Endothelial cell of umbilical vein (primary cell): ENCODE results near the gene SLC2A6. TPM values are rescaled to one million over a fixed set of nuclear protein-coding genes. Genes with fewer than 3 reads are reported as not detected.

ENCODE experiments used
- BruUV-seq: library from RNA; stranded (reverse); fragments of 400-500 nt; replicated peaks from 2 replicates; lab custom pipeline; 2021; lab: Mats Ljungman, UMichigan
- CTCF ChIA-PET: fragments of 300-600, 350-600 bp; sonication (Branson Sonifier 250); formaldehyde crosslinking; loops from one replicate; lab custom pipeline; 2021; ENCODE audit warnings: antibody characterized with exemption, inconsistent platforms; lab: Charles Lee
- POLR2A ChIA-PET: fragments of 300-600, 350-600 bp; sonication (Branson Sonifier 250); formaldehyde crosslinking; loops from one replicate; lab custom pipeline; 2021; ENCODE audit warnings: antibody characterized with exemption, inconsistent platforms; lab: Charles Lee
- DNase-seq: peaks from one replicate; pipeline ENCODE4 v3.0.0-alpha.2; 2011; ENCODE audit warnings: low read depth, low spot score
- FAIRE-seq: peaks from 2 replicates; lab custom pipeline; 2011; peaks lifted over from hg19 to GRCh38; lab: Jason Lieb, UNC
- H2AFZ ChIP-seq: 2 replicates; pipeline ENCODE4 v1.6.0; 2012; ENCODE audit warnings: low read depth, low read length, control low read depth, inconsistent platforms
- H3K27ac ChIP-seq: 2 replicates; pipeline ENCODE4 v1.5.1; 2011; ENCODE audit warnings: low read depth, mild to moderate bottlenecking, control low read depth, low read length, moderate library complexity; ENCODE audit not compliant: insufficient read depth
- H3K27me3 ChIP-seq, 2 experiments: 2 replicates each; pipeline versions ENCODE4 v1.6.0 to v1.6.1; 2011; ENCODE audit warnings: low read length in 2 of 2, mixed read lengths in 1 of 2; ENCODE audit not compliant: control insufficient read depth in 2 of 2, insufficient read depth in 2 of 2
- H3K36me3 ChIP-seq, 2 experiments: 2 replicates in 1 of 2; 3 replicates in 1 of 2; pipeline ENCODE4 v1.5.1; 2011; ENCODE audit warnings: low read length in 2 of 2, mild to moderate bottlenecking in 1 of 2, moderate library complexity in 1 of 2; ENCODE audit not compliant: control insufficient read depth in 2 of 2, insufficient read depth in 2 of 2; ENCODE audit errors: extremely low read depth in 1 of 2
- H3K4me1 ChIP-seq: 3 replicates; pipeline ENCODE4 v1.5.1; 2011; ENCODE audit warnings: mild to moderate bottlenecking, low read length; ENCODE audit not compliant: control insufficient read depth, insufficient read depth; ENCODE audit errors: extremely low read depth
- H3K4me2 ChIP-seq: 2 replicates; pipeline ENCODE4 v1.6.1; 2011; ENCODE audit warnings: low read length, control low read depth, mixed read lengths; ENCODE audit not compliant: insufficient read depth
- H3K4me3 ChIP-seq, 3 experiments: fragments of 200-600 bp in 1 of 3; sonication (generic), shearing (Covaris generic) in 1 of 3; replicated peaks in 1 of 3; 2 replicates each; pipeline ENCODE4 v1.5.1; 2011 to 2016; ENCODE audit warnings: control low read depth in 3 of 3, low read length in 3 of 3, mild to moderate bottlenecking in 2 of 3, inconsistent platforms in 1 of 3, low read depth in 1 of 3, moderate library complexity in 1 of 3; ENCODE audit not compliant: insufficient read depth in 1 of 3
- H3K79me2 ChIP-seq: 2 replicates; pipeline ENCODE4 v1.6.0; 2012; ENCODE audit warnings: low read length, inconsistent platforms; ENCODE audit not compliant: control insufficient read depth, insufficient read depth
- H3K9ac ChIP-seq: replicated peaks from 2 replicates; pipeline ENCODE3; 2011; ENCODE audit warnings: low read length, control low read depth; ENCODE audit not compliant: insufficient read depth; ENCODE audit errors: extremely low read depth
- H3K9me1 ChIP-seq: replicated peaks from 3 replicates; pipeline ENCODE4 v1.6.0; 2011; ENCODE audit warnings: mild to moderate bottlenecking, low read length; ENCODE audit not compliant: control insufficient read depth, insufficient read depth; ENCODE audit errors: extremely low read depth
- H3K9me3 ChIP-seq: replicated peaks from 2 replicates; pipeline ENCODE4 v1.5.1; 2012; ENCODE audit warnings: low read length, inconsistent platforms; ENCODE audit not compliant: control insufficient read depth, insufficient read depth
- H4K20me1 ChIP-seq: replicated peaks from 2 replicates; pipeline ENCODE3; 2011; ENCODE audit warnings: mild to moderate bottlenecking, low read length; ENCODE audit not compliant: control insufficient read depth, insufficient read depth; ENCODE audit errors: extremely low read depth
- CTCF ChIP-seq, 2 donors: IDR thresholded peaks; 1 replicate in 1 of 2; 2 replicates in 1 of 2; pipeline ENCODE4 v1.5.1; 2011; ENCODE audit warnings: low read length in 2 of 2, mild to moderate bottlenecking in 2 of 2, moderate library complexity in 2 of 2, control low read depth in 1 of 2, inconsistent platforms in 1 of 2, low read depth in 1 of 2; ENCODE audit not compliant: insufficient read depth in 1 of 2; ENCODE audit errors: extremely low read depth in 1 of 2
- EZH2 ChIP-seq: IDR thresholded peaks from 2 replicates; pipeline ENCODE4 v1.6.1; 2012; ENCODE audit warnings: borderline replicate concordance, low read depth, mild to moderate bottlenecking, moderate library complexity, low read length, inconsistent platforms; ENCODE audit not compliant: severe bottlenecking
- FOS ChIP-seq: IDR thresholded peaks from 2 replicates; pipeline ENCODE4 v1.6.1; 2011; ENCODE audit warnings: mild to moderate bottlenecking, low read length, moderate library complexity, borderline replicate concordance; ENCODE audit not compliant: insufficient read depth
- GATA2 ChIP-seq: IDR thresholded peaks from 2 replicates; pipeline ENCODE4 v1.7.0; 2011; ENCODE audit warnings: low read depth, mild to moderate bottlenecking, moderate library complexity, mixed read lengths, low read length; ENCODE audit not compliant: insufficient read length, insufficient read depth
- JUN ChIP-seq: IDR thresholded peaks from 2 replicates; pipeline ENCODE4 v1.6.1; 2011; ENCODE audit warnings: borderline replicate concordance, low read depth; ENCODE audit not compliant: insufficient read length, insufficient read depth
- MAX ChIP-seq: IDR thresholded peaks from 2 replicates; pipeline ENCODE4 v1.6.1; 2011; ENCODE audit not compliant: insufficient read depth, insufficient read length
- MYC ChIP-seq: IDR thresholded peaks from one replicate; pipeline ENCODE4 v1.6.1; 2011; ENCODE audit warnings: mild to moderate bottlenecking, low read depth, low read length
- POLR2A ChIP-seq: IDR thresholded peaks from 2 replicates; pipeline ENCODE4 v1.6.1; 2012; ENCODE audit warnings: low read depth, mild to moderate bottlenecking, control low read depth, low read length
- POLR2AphosphoS5 ChIP-seq: IDR thresholded peaks from 2 replicates; pipeline ENCODE4 v1.6.1; 2012; ENCODE audit warnings: low read depth, mild to moderate bottlenecking, control low read depth, low read length, moderate library complexity; ENCODE audit not compliant: insufficient read depth
- dilution Hi-C: fragments of 300-500 bp; cut with MboI; formaldehyde crosslinking; loops from one replicate; pipeline ENCODE4 v1.15.0; 2019; ENCODE audit warnings: low sequenced_read_pairs; ENCODE audit not compliant: extremely low pct_ligation_motif_present
- intact Hi-C: fragments of 100-400 bp; cut with micrococcal nuclease; formaldehyde crosslinking; loops from one replicate; pipeline ENCODE4 v1.10.0; 2022
- polyA plus RNA-seq, 4 experiments: library from polyadenylated mRNA; depleted of rRNA in 3 of 4; stranded (reverse) in 3 of 4; unstranded in 1 of 4; fragments of >200 nt; gene quantifications; 2 replicates each; pipeline versions ENCODE4 v1.2.1 to v1.2.3, GENCODE V29; 2011 to 2012; ENCODE audit warnings: missing spikeins in 1 of 4
- total RNA-seq: library from RNA; stranded (reverse); gene quantifications from 2 replicates; pipeline ENCODE4 v1.2.3, GENCODE V29; 2021

SLC2A6 gene
- total and polyA plus RNA-seq, 2 donors (not counting 3 experiments of a cell fraction or from before 2014, with no cell fraction given): 35.7 to 39.6 TPM

GRCh38 chr9:133515240-133515610 lies 36.3 kb upstream of the SLC2A6 start:
- Histone ChIP-seq H3K9me1 (no peaks in the 10 kb centered on the region), H3K9ac (no peak overlapping the region), H3K4me2 (no peak overlapping the region), H3K79me2 (no peaks in the 10 kb centered on the region), H3K9me3 (no peaks in the 10 kb centered on the region), H3K27me3 (no peaks in the 10 kb centered on the region), H3K4me3 (no peak overlapping the region), H3K4me1 (no peaks in the 10 kb centered on the region), H2AFZ (no peak overlapping the region), H3K27ac (no peak overlapping the region), H3K36me3 (no peaks in the 10 kb centered on the region), H4K20me1 (no peaks in the 10 kb centered on the region)
- intact Hi-C loops: no loop called here
- ChIA-PET CTCF (no interaction called here), POLR2A (no interaction called here)
- no TSS peak for BruUV-seq
- FAIRE-seq (no peak), DNase-seq (no peak)
- dilution Hi-C loops: no loop called here
- TF ChIP-seq POLR2AphosphoS5: no peak
- TF ChIP-seq JUN: no peak
- TF ChIP-seq MYC: no peak
- TF ChIP-seq EZH2: no peak
- no peak for TF ChIP-seq POLR2A
- no peak for TF ChIP-seq CTCF (IDR thresholded peaks at IDR 0.05; ENCODE audit: extremely low read depth in 1 of 2, insufficient read depth in 1 of 2, low read depth in 1 of 2, low read length in 2 of 2)
- no peak for TF ChIP-seq MAX
- TF ChIP-seq FOS: no peak
- no peak for TF ChIP-seq GATA2
